ENCODE results near the gene TEX261.

DNA sequence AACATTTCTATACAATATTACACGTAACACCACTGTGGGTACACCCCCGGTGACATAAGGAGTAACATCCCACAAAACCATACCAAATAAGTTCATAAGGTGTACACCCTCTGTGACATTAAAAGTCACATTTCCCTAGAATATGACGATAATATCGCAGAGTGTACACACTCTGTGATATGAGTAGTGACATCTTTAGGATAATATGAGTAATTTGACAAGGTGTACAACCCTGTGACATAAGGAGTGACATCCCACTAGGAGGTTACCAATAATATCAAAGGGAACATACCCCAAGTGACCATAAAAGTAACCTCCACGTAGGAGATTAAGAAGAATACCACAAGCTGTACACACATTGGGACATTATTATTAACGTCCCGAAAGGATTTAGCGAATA is 24.0 kb upstream of the TEX261 start:
- TF ChIP-seq, protein P1, sequence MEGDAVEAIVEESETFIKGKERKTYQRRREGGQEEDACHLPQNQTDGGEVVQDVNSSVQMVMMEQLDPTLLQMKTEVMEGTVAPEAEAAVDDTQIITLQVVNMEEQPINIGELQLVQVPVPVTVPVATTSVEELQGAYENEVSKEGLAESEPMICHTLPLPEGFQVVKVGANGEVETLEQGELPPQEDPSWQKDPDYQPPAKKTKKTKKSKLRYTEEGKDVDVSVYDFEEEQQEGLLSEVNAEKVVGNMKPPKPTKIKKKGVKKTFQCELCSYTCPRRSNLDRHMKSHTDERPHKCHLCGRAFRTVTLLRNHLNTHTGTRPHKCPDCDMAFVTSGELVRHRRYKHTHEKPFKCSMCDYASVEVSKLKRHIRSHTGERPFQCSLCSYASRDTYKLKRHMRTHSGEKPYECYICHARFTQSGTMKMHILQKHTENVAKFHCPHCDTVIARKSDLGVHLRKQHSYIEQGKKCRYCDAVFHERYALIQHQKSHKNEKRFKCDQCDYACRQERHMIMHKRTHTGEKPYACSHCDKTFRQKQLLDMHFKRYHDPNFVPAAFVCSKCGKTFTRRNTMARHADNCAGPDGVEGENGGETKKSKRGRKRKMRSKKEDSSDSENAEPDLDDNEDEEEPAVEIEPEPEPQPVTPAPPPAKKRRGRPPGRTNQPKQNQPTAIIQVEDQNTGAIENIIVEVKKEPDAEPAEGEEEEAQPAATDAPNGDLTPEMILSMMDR (IDR thresholded peaks at IDR 0.05), result no peak
- TF ChIP-seq POLR2A (IDR thresholded peaks at IDR 0.05), result no peak
- no peak for TF ChIP-seq EP300 (IDR thresholded peaks at IDR 0.05)
